CD4-positive, alpha-beta T cell treated with Interleukin-2 at 100 ng/mL for 4 hours (primary cell): ENCODE measurements around the gene LRRC26.

Experiments
- DNase-seq: peaks from one replicate; pipeline ENCODE4 v3.0.0-alpha.2; 2020; ENCODE audit warnings: low spot score

The LRRC26 gene, protein sequence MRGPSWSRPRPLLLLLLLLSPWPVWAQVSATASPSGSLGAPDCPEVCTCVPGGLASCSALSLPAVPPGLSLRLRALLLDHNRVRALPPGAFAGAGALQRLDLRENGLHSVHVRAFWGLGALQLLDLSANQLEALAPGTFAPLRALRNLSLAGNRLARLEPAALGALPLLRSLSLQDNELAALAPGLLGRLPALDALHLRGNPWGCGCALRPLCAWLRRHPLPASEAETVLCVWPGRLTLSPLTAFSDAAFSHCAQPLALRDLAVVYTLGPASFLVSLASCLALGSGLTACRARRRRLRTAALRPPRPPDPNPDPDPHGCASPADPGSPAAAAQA

DNA sequence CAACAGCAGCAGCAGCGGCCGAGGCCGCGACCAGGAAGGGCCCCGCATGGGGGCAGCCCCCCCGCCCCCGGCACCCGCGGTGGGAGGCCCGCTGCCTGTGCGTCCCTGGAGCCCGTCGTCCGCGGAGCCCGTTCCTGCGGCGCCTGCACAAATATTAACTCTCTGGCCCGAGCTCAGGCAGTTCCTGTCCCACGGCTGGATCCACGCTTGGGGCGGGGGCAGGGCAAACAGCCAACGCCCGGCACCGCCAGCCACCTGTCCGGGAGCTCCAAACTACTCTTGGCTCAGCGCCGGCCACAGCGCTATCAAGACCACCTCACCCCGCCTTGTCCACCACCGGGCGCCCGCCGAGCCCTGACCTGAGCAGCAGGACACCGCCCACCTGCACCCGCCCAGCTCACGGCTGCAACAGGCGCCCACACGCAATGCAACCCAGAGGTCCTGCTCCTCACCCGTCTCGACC, at the start of gene LRRC26:
Gene LRRC26 (minus strand): TSS at position 156 of the 463 bp plus-strand sequence. CDS start 108 bp downstream, at position 48.
- no peak for DNase-seq

DNA sequence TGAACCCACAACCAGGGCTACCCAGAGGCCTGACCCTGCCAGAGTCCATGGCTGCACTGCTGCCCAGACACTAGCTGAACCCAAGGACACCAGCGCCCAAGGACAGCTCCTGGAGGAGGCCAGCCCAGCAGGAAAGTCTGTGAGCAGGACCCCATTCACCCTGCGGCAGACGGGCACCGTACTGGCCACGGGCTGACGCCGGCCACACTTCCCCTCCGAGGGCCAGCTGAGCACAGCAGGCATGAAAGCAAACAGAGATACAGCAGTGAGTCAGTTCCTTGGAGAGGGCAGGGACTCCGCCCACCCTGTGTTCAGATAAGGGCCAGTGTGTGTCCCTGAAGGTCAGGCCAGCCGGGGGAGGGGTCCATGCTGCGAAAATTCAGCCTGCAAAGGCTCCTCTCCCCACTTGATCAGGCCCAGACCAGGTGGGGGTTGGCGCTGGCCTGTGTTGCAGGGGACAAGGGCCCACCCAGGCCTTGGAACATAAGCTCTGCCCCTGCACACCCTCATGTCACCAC, 49.0 kb upstream of the LRRC26 start:
- DNase-seq: no peak

DNA sequence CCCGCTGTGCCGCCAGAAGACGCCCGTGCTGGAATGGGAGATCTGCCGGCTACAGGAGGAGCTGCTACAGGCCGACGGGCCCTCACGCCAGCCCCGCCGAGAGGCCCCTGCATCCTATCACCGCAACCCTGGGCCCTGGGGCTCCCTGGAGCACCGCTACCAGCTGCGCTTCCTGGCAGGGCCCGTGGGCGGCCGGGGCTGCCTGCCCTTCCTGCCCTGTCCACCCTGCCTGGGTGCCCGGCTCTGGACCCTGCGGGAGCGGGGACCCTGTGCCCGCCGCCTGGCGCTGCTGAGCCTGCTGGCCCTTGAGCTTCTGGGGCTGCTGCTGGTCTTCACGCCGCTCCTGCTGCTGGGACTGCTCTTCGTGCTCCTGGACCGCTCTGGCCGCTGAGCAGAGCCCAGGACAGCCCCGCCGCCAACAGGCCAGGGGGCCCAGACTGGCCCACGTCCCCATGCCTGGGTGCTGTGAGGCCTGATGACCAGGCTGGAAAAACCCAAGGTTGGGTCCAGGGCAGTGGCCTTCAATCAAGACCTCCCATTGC, 48.4 kb upstream of the LRRC26 start:
- DNase-seq: no peak

DNA sequence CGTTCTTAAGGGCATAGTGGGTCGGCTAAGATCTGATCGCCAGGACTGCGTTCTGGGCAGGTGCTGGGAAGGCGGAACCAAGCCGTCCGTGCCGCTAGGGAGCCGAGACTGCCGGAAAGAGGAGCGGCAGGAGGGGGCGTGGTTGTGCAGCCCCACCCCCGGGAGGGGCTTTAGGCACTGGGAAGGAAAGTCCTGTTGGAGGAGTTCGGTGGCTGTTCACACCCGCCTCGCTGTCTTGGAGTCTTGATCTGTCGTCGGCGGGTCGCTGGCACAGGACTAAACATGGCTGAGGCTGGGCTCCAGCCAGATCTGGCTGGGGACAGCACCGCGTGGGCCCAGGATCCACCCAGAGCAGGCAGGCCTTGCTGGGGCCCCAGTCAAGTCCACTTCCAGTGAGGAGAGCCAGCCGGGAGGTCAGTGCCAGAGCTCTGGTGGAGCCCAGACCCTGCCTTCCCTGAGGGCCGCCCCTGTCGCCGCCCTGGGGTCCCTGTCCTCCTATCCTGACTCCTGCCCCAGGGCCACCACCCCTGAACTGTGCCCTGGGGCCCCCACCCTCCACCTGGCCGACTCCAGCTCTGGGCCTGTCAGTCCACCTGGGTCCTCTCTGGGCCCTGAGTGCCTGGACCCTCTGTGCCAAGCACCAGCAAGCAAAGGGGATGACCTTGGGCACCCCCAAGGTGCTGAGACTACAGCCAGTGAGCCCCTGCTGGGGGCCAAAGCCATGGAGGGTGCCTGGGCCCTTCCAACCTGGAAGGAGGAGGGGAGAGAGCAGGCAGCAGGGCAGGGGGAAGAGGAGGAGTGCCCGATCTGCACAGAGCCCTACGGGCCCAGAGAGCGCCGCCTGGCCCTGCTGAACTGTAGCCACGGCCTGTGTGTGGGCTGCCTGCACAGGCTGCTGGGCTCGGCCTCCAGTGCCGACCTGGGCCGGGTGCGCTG, 47.7 kb upstream of the LRRC26 start:
- no peak for DNase-seq

DNA sequence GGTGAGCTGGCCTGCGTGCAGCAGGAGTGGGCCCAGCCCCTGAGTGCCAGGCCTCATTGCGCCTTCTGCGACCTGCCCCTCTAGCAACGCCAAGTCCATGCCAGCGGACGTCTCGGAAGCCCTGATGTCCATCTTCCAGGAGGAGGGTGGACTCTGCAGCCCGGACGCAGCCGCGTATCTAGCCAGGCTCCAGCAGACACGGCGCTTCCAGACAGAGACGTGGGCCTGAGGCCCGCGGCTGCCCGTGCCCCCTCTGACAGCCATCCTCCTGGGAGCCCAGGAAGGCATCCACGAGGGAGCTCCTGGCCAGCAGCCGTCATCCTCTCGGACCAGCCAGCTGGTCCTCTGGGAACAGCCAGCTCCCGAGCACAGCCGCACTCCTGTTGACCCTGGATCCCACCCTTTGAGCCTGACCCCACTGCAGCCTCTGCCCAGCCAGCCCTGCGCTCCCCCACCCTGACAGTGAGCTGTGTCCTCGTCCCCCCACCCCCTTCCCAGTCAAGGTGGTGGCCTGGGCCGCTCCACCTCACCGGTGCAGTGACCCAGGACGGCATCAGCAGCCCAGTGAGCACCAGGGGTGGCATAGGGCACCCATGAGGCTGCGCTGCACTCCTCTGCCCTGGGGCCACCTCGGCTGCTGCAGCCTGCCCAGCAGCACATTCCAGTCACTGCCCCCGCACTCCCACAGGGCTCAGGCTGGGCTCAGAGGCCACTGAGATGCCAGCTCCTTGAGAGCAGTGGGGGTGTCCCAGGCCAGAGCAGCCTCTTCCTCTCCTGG, 46.5 kb upstream of the LRRC26 start:
- DNase-seq: no peak

DNA sequence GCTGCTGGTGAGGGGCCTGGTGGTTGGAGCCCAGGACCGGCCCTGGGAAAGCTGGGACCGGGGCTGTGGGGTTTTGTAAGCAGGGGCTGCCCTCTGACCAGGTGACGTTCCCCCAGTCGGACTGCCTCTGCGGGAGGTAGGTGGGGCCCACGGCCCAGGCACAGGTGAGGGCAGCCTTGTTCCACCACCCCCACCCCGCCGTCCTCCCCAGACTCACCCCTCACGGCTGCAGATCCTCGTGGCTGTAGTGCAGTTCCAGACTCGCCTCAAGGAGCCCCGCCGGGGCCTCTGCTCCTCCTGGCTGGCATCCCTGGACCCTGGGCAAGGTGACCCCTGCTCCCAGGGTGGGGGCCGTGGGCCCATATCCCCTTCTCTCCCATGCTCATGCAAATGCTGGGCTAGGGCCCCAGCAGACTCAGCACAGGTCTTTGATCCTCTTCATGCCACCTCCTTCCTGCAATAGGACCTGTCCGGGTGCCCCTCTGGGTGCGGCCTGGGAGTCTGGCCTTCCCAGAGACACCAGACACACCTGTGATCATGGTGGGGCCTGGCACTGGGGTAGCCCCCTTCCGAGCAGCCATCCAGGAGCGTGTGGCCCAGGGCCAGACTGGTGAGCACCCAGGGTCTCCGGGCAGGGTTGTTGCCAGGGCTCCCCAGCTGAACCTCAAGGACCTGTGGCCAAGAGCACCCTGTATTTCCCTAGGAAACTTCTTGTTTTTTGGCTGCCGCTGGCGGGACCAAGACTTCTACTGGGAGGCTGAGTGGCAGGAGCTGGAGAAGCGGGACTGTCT, 45.5 kb upstream of the LRRC26 start:
- DNase-seq: no peak

DNA sequence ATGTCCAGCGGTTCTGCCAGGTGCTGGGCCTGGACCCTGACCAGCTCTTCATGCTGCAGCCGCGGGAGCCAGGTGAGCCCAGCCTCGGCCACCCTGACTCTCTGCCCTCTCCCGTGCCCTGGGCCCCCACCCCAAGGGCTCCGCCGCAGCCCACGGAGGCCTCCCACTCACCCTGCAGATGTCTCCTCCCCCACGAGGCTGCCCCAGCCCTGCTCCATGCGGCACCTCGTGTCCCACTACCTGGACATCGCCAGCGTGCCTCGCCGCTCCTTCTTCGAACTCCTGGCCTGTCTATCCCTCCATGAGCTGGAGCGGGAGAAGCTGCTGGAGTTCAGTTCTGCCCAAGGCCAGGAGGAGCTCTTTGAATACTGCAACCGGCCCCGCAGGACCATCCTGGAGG, 44.8 kb upstream of the LRRC26 start:
- DNase-seq: no peak

DNA sequence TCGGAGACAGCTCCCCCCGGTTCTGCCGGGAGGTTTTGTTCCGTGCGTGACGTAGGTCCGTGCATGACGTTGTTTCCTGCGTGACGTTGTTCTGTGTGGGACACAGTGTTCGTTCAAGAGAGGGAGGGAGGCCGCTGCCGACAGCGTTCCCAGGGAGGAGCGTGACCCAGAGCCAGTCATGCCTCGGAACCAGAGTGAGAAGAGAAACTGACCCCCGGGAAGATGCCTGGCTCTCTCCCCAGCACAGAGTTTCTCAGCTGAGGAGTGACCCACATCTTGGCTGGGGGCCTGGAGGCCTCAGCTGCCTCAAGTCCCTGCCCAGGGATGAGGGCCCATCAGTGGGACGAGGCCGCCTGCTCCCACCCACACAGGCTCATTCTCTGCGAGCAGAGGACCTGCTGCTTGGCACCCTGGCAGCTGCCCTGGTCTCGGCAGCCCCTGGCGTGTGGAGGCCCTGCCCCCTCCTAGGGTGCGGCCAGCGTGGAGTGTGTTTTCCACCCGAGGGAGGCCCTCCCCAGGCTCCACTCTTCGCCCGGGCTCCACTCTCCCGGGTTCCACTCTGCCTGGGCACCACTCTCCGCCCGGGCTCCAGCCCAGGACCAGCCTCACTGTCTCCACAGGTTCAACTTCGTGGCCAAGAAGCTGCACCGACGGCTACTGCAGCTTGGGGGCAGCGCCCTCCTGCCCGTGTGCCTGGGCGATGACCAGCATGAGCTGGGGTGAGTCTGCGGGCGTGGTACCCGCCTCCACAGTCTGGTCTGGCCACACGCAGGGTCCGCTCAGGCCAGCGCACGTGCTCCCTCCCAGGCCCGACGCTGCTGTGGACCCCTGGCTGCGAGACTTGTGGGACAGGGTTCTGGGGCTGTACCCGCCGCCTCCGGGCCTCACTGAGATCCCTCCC, 43.6 kb upstream of the LRRC26 start:
- no peak for DNase-seq

DNA sequence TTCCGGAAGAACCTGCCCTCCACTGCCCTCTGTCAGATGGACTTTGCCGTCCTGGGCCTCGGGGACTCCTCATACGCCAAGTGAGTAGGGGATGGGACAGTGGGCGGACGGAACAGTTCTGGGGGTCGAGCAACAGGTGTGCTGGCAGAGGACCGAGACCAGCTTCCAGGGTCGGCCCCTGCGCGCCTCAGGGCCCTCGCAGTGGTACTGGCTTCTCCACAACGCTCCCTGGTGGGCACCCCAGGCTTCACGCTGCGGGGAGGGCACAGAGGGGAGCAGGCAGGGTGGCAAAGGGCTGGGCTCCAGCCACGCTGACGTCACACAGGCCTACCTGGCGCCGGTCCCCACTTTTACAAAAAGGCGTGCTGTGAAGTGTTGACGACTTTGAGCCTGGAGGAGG, 42.7 kb upstream of the LRRC26 start:
- no peak for DNase-seq

DNA sequence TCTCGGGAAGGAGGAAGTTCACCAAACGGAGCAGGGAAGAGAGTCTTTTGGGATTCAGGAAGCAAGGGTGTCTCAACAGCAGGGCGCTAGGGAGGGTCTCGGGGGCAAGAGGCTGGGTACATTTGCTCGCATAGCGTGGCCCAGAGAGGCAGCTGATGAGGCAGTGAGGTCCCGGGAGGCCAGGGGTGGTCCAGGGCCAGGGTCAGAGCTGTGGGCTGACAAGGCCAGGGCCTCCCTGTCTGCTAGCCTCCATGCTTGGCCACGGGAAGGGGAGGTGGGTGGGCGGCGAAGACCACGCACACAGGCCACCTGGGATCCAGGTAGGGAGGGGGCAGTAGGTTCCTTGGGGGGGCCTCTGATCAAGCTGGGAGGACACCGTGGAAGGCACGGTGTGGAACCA, 41.7 kb upstream of the LRRC26 start:
- no peak for DNase-seq

DNA sequence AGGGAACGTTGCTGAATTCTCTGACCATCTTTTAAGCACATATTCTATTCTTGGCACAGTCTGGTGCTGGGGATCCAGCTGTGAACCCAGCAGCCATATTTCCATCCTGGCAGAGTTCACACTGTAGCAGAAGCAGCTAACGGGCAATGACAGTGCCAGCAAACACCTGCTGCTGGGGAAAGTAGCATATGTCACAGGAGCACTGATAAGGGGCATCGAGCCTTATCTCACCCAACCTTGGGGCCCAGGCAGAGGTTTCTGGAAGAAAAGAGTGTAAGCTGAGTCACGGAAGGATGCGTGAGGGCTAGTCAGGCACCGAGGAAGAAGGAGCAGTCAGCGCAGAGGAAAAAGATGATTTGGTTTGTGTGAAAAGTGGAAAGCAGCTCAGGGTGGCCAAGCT, 36.8 kb upstream of the LRRC26 start:
- DNase-seq: no peak

DNA sequence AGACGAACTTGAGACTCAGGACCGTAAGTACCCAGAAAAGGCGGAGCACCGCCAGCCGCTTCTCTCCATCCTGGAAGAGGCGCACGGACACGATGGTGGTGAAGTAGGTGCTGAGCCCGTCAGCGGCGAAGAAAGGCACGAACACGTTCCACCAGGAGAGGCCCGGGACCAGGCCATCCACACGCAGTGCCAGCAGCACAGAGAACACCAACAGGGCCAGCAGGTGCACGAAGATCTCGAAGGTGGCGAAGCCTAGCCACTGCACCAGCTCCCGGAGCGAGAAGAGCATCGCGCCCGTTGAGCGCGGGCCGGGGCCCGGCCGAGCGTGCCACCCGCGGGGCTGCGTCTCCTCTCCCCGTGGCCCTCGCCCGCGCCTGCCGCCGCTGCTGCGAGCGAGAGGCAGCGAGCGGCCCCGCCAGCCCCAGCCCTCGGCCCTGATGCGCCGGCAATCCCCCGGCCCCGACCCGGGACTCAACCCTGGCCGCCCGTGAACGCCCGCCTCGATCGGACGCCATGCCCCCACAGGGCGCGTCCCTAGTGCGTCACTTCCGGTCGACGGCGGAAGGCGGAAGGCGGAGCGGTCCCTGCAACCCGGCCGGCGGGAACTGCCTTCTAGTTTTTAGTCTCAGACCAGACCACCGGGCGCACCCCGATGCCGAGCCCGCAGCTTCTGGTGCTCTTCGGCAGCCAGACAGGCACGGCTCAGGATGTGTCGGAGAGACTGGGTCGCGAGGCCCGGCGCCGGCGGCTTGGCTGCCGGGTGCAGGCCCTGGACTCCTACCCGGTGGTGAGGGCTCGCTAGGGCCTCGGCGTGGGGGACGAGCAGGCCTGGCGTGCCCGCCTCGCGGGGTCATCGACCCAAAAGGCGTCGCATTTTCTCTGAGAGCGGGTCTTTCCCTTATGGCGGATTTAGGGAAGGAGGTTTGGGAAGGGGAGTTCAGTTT, 35.5 kb upstream of the LRRC26 start, which contains the start of the genes NDOR1 and TMEM203:
Gene NDOR1 (plus strand): TSS at position 575 of the 944 bp plus-strand sequence. CDS start 78 bp downstream, at position 653.
Gene TMEM203 (minus strand): TSS at position 523 of the 944 bp plus-strand sequence. CDS start 234 bp downstream, at position 289.
- peak; percentile 90 for DNase-seq

DNA sequence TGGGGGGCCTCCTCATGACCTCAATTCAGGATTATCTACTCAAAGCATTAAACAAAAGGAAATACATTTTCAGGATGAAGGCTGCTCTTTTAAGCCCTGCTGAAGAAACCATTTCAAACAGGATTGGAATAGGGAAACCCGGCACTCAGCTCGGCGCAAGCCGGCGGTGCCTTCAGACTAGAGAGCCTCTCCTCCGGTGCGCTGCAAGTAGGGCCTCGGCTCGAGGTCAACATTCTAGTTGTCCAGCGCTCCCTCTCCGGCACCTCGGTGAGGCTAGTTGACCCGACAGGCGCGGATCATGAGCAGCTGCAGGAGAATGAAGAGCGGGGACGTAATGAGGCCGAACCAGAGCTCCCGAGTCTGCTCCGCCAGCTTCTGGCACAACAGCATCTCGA, 34.9 kb upstream of the LRRC26 start:
- DNase-seq: no peak

DNA sequence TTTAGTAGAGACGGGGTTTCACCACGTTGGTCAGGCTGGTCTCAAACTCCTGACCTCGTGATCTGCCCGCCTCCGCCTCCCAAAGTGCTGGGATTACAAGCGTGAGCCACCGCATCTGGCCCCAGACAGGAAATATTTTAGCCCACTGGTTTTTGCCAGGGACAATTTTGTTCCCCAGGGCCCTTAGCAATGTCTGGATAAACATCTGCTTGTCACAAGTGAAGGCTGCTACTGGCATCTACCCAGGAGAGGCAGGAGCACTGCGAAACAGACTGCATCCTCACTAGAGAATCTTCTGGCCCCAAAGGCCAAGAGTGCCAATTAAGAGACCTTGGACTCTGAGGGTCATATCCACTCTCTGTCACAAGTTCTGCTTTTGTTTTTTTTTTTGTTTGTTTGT, 33.1 kb upstream of the LRRC26 start:
- no peak for DNase-seq

DNA sequence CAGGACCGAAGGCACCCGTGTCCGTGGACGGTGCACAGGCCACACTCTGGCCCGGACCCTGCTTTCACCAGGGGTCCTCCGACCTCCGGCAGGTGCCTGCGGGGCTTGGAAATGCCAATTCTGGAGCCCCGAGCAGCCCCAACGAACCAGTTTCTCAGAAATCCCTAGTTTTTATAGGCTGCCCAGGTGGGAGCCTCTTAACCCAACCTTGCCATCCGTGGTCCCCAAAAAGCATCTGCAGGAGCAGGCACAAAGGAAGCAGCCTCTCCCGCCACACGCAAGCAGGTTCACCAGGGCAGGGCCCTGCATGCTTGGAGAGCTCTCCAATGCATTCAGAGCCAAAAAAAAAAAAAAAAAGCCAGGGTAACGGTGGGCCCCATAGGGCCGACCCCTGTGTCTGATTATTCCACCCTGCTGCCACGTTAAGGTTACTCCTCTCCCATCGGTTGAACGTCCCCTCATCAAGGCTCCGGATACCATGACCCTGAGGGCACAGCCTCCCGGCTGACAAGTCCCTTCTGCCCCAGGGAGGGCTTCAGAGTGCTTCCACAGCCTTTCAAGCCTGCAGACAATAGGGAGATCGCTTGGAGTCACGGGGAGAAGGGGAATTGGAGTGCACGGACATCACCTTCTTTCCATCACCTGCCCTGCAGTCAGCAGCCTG, 31.5 kb upstream of the LRRC26 start:
- no peak for DNase-seq

DNA sequence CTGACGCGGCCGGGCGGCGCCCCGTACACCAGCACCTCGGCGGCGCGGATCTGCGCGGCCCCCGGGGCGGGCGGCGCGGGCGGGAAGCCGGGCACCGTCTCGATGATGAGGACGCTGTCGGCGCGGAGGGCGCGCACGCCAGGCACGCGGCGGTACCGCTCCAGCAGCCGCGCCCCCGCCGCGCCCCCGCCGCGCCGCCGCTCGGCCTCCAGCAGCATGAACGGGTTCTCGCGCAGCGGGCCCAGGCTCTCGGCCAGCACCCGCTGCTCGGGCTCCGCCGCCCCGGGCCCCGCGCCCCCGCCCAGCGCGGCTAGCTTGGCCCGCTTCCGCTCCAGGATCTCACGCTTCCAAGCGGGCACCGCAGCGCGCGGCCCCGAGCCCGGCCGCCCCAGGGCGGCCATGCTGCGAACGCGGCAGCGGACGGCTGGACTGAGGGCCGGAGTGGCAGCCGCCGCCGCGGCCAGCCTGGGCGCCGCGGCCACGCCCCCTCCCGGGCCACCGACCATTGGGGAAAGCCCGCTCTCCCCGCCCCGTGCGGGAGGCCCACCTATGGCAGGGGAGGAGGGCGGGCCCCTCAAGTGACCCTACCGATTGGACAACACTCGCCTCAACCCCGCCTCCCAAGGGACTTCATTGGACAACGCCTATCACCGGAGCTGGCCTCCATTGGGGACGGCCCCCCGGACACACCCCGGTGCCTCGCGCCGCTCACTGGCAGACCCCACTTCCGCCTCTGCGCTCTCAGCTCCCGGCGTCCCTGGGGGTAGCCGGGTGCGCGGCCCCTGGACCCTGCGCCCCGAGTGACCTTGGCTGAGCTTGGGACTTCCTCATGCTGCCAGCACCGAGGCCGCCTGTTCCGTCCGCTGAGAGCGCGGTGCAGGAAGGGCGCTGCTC, 30.7 kb upstream of the LRRC26 start, which contains the start of gene TPRN:
Gene TPRN (minus strand): TSS at position 431 of the 894 bp plus-strand sequence. CDS start 30 bp downstream, at position 401.
- DNase-seq: peak; percentile 99
